ELF-1 (cell line): Measurements from ENCODE around the gene TLCD2.
A peak's percentile ranks its signal among the peaks of the same experiment; 100 is the strongest.
"Not testable (repeated sequence)": the region's sequence is repeated elsewhere in the genome, so short reads cannot be mapped to it uniquely, and the experiment has no call there.

Source experiments
- DNase-seq: peaks from one replicate; pipeline ENCODE4 v3.0.0-alpha.2; 2016; ENCODE audit warnings: low read depth, low spot score

TLCD2 gene

DNA sequence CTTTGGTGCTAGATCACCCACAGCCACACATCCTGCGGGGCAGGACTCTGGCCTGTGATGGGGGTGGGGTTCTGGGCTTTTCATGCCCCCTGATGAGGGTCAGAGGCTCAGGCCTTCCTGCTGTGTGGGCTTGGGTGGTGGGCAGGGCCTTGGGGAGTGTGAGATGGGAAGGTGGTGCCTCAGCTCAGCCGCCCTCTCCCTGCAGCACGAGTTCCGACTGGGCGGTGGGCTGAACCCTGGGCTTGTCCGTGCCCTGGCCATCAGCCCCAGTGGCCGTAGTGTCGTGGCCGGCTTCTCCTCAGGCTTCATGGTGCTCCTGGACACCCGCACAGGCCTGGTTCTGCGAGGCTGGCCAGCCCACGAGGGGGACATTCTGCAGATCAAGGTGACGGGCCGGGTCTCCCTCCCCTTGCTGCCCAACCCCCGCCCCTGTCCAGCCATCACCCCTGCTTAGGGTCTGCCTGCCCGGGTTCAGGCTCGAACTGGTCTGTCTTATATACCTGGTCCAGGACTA lies 25.7 kb upstream of the TLCD2 start:
- no peak for DNase-seq

DNA sequence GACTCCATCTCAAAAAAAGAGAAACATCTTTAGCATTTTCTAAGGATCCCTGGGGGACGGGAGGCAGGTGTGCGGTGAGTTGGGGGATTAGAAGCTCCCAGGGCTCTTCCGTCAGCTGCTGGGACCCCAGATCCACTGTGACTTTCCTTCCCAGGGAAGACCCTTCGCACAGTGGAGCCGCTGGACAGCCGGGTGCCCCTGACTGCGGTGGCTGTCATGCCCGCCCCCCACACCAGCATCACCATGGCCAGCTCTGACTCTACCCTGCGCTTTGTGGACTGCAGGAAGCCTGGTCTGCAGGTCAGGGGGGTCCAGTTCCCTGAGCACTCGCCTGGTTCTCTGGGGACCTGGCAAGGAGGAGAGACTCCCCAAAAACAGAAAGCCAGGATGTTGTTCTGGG lies 25.2 kb upstream of the TLCD2 start:
- DNase-seq, result no peak

DNA sequence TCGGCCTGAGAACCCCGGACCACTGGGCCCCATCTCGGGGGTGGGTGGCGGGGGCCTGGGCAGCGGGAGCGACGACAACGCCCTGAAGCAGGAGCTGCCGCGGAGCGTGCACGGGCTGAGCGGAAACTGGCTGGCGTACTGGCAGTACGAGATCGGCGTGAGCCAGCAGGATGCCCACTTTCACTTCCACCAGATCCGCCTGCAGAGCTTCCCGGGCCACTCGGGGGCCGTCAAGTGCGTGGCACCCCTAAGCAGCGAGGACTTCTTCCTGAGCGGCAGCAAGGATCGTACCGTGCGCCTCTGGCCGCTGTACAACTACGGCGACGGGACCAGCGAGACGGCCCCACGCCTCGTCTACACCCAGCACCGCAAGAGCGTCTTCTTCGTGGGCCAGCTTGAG lies 23.6 kb upstream of the TLCD2 start:
- no peak for DNase-seq

DNA sequence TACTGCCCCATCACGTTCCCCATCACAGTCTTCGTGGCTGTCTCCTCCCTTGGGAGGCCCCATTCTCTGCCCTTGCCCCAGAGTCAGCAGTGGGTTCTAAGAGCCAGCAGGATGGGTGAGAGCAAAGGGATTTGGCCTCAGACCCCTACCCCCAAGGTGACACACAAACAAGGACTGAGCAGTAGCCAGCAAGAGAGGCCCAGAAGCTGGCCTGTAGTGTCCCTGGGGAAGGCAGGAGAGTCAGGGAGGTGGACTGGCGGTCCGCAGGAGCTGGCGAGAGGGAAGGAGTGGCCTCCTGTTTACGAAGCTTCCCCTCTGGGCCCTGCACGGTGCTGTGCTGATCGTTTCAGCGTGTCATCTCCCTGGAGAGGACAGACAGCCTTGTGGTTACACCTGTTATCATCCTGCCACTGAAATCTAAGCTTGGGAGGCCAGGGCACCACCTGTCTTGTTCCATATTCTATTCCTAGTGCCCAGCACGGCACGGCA lies 22.7 kb upstream of the TLCD2 start:
- DNase-seq, result no peak

DNA sequence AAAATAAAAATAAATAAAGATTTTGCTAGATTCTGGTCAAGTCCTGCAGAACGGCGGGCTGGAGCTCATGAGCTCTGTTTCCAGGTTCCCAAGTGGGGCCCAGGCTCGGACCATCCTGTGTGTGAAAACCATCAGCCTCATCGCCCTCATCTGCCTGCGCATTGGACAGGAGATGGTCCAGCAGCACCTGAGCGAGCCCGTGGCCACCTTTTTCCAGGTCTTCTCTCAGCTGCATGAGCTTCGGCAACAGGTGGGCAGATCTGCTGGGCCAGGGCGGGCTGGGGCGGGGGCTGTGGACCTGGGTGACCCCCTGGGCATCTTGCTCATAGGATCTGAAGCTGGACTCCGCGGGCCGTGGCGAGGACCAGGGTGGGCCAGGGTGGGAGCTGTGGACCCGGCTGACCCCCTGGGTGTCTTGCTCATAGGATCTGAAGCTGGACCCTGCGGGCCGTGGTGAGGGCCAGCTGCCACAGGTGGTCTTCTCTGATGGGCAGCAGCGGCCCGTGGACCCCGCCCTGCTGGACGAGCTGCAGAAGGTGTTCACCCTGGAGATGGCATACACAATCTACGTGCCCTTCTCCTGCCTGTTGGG lies 22.2 kb upstream of the TLCD2 start:
- DNase-seq, result no peak

DNA sequence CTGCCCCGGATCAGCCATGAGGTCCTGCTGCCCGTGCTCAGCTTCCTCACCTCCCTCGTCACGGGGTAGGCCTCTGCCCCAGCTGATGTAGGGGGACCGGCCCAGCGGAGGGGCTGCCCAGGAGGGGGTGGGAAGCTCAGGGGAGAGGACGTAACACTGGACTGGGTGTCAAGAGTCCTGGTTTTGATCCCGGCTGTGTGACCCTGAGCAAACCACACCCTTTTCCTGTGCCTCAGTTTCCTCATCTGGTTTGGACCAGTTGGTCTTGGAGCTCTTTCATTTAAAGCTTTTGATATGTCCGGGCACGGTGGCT lies 21.0 kb upstream of the TLCD2 start:
- DNase-seq, result no peak

DNA sequence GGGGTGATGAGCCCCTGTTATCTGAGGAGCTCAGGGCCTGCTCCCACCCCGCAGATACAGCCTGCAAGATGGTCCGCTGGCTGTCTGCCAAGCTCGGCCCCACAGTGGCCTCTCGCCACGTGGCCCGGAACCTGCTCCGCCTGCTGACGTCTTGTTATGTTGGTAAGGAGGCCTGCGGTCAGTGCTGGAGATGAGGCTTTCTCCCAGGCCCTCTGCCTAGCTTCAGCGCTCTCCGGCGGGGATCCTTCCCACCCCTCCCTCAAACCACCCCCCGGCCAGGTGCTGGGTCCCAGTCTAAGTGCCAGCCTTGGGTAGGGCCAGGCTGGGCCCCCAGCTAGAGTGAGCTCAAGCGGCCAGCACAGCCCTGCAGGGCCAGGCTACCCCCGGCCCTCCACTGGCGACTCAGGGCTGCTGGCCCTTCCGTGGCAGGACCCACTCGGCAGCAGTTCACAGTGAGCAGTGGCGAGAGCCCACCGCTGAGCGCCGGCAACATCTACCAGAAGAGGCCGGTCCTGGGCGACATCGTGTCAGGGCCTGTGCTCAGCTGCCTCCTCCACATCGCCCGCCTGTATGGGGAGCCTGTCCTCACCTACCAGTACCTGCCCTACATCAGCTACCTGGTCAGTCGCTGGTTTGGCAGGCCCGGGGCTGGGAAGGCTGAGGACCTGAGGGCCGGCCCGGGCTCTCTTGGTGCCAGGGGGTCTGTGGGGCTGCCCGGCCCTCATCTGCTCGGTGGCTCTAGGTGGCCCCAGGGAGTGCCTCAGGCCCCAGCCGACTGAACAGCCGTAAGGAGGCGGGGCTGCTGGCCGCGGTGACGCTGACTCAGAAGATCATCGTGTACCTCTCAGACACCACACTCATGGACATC lies 20.4 kb upstream of the TLCD2 start:
- no peak for DNase-seq

DNA sequence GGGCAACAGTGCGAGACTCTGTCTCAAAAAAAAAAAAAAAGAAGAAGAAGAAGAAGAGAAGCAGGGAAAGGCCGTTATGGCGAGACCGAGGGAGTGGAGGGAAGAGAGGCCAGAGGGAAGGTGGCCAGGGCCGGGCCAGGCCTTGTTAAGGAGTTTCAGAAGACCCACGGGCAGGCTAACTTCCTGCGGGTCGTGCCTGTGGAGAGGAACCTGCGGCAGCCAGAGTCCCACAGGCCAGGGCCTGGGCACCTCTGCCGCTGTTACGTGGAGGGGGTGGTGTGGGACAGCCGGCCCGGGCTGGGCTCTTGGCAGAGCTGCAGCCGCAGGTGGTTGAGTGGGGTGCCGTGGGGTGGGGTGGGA lies 19.8 kb upstream of the TLCD2 start:
- no peak for DNase-seq

DNA sequence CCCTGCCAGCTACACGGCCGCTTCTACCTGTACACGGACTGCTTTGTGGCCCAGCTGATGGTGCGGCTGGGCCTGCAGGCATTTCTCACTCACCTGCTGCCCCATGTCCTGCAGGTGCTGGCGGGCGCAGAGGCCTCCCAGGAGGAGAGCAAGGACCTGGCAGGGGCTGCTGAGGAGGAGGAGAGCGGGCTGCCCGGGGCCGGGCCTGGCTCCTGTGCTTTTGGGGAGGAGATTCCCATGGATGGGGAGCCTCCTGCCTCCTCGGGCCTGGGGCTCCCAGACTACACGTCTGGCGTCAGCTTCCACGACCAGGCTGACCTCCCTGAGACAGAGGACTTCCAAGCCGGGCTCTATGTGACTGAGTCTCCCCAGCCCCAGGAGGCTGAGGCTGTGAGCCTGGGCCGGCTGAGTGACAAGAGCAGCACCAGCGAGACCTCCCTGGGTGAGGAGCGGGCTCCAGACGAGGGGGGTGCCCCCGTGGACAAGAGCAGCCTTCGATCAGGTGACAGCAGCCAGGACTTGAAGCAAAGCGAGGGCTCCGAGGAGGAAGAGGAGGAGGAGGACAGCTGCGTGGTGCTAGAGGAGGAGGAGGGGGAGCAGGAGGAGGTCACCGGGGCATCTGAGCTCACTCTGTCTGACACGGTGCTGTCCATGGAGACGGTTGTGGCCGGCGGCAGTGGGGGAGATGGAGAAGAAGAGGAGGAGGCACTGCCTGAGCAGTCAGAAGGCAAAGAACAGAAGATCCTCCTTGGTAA lies 17.9 kb upstream of the TLCD2 start:
- DNase-seq, result no peak

DNA sequence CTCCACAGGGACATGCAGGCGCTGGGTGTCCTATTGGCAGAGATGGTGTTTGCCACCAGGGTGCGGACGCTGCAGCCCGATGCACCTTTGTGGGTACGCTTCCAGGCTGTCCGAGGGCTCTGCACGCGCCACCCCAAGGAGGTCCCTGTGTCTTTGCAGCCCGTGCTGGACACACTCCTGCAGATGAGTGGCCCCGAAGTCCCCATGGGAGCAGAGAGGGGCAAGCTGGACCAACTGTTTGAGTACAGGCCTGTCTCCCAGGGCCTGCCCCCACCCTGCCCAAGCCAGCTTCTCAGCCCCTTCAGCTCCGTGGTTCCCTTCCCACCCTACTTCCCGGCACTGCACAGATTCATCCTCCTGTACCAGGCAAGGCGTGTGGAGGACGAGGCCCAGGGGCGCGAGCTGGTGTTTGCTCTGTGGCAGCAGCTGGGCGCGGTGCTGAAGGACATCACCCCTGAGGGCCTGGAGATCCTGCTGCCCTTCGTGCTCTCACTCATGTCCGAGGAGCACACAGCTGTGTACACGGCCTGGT lies 17.1 kb upstream of the TLCD2 start:
- no peak for DNase-seq

DNA sequence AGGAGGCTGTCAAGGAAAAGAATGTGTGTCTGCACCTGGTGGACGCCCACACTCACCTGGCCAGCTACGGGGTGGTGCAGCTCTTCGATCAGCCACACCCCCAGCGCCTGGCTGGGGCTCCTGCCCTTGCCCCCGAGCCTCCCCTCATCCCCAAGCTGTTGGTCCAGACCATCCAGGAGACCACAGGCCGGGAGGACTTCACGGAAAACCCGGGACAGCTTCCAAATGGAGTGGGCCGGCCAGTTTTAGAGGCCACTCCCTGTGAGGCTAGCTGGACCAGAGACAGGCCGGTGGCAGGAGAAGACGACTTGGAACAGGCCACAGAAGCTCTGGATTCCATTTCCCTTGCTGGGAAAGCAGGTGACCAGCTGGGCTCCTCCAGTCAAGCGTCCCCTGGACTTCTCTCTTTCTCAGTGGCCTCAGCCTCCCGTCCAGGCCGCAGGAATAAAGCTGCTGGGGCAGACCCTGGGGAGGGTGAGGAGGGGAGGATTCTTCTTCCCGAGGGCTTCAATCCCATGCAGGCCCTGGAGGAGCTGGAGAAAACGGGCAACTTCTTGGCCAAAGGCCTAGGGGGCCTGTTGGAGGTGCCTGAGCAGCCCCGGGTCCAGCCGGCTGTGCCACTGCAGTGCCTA lies 16.6 kb upstream of the TLCD2 start:
- DNase-seq, result no peak

DNA sequence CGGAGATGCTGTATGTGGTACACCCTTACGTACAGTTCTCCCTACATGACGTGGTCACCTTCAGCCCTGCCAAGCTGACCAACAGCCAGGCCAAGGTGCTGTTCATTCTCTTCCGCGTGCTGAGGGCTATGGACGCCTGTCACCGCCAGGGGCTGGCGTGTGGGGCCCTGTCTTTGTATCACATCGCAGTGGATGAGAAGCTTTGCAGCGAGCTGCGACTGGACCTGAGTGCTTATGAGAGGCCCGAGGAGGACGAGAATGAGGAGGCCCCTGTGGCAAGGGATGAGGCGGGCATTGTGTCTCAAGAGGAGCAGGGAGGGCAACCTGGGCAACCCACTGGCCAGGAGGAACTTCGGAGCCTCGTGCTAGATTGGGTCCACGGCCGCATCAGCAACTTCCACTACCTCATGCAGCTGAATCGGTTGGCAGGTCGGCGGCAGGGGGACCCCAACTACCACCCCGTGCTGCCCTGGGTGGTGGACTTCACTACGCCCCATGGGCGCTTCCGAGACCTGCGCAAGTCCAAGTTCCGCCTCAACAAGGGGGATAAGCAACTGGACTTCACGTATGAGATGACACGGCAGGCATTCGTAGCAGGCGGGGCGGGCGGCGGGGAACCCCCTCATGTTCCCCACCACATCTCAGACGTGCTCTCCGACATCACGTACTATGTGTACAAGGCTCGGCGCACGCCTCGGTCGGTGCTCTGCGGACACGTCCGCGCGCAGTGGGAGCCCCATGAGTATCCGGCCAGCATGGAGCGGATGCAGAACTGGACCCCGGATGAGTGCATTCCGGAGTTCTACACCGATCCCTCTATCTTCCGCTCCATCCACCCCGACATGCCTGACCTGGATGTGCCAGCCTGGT lies 15.7 kb upstream of the TLCD2 start:
- no peak for DNase-seq

DNA sequence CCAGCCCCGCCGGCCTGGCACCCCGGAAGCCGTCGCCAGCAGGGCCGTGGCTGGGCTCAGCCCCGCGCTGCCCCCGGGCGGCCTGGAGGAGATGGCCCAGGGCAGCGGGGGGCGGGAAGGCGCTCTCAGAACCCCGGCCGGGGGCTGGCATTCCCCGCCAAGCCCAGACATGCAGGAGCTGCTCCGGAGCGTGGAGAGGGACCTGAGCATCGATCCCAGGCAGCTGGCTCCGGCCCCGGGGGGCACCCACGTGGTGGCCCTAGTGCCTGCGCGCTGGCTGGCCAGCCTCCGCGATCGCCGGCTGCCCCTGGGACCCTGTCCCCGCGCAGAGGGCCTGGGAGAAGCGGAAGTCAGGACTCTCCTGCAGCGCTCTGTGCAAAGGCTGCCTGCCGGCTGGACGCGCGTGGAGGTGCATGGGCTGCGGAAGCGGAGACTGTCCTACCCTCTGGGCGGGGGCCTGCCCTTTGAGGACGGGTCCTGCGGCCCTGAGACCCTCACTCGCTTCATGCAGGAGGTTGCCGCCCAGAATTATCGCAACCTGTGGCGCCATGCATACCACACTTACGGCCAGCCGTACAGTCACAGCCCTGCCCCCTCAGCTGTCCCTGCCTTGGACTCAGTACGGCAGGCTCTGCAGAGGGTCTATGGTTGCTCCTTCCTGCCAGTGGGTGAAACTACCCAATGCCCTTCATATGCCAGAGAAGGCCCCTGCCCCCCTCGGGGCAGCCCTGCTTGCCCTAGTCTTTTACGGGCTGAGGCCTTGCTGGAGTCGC lies 14.9 kb upstream of the TLCD2 start:
- no peak for DNase-seq

DNA sequence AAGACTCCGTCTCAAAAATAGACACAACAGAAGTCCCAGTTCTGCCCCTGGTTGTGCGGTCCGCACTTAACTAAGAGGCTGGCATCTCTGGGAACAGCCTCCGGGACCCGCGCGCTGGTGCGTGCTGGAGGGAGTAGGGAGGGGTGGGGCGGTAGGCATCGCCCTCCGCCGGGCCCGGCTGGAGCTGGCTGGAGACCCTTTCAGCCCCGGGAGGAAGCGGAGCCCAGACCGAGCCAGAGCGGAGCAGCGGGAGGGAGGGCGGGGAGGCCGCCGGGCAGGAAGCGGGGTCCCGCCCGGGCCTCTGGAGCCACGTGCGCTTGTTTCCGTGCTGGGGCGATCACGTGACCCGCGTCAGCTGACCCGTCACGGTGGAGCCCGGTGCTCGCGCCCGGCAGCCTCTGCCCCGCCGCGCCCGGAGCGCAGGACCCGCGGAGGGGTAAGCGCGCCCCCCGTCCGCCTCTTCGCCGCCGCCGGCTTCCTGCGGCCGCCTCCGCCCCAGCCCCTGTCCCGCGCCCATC lies 14.2 kb upstream of the TLCD2 start, which contains the start of gene WDR81:
Gene WDR81, plus strand, starts transcription at position 354 of the 518 bp plus-strand sequence. CDS start 256 bp downstream, outside the sequence.
- peak; percentile 86 for DNase-seq

DNA sequence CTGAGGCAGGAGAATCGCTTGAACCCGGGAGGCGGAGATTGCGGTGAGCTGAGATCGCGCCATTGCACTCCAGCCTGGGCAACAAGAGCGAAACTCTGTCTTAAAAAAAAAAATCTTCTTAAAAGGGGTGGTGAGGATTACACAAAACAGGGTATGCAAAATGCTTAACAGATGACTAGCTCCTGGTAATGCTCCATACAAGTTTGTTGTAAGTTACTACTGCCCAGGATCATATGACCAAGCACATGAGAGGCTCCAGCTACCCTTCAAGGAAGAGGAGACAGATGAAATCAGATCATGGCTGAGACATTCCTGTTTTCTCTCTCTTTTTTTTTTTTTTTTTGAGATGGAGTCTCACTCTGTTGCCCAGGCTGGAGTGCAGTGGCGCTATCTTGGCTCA lies 11.8 kb upstream of the TLCD2 start:
- DNase-seq, result not testable (repeated sequence)

DNA sequence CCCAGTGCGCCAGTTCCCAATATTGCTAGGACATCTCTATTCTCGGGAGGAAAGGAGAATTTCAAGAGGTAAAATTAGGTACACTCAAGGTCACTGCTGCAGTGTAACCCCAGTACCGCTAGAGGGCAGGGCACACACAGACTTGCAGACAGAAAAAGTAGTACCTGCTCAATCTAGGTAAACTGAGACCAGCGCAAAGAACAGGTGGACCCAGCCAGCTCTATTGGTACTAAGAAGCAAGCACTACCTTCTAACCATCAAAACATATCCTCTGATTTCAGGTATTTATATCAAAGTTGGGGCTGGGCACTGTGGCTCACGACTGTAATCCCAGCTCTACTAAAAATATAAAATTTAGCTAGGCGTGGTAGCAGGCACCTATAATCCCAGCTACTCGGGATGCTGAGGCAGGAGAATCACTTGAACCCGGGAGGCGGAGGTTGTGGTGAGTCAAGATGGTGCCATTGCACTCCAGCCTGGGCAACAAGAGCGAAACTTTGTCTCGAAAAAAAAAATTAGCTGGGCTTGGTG lies 10.7 kb upstream of the TLCD2 start:
- peak; percentile 81 for DNase-seq

DNA sequence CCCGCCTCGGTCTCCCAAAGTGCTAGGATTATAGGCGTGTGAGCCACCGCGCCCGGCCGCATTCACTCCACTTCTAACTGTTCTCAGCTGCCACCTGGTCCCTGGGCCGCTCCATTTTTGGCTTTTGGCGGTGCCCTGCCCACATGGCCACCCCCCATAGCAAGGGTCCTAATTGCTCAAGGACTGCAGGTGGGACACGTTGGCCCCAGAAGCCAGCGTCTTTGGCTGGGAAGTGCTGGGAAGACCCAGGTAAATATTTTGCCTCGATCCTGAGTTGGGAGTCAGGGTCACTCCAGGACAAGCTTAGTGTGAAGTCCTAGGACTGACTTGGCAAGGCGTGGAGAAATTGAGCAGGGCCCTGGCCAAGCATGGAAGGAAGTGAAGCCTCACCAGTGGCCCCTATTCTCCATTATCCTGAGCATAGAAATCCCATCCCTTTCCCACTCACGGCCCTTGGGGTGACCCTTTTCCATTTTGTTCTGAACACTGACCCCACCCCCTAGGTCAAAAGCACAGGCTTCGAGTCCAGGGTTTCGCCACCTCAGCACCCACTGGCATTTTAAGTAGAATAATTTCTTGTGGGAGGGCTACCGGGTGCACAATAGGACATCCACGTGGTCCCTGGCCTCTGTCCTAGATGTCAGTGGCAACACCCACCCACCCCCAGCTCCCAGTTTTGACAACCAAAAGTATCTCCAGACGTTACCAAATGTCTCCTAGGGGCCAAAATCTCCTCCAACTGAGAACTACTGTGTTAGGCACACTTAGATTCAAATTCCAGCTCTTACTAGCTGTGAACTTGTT lies 8.4 kb upstream of the TLCD2 start:
- no peak for DNase-seq

DNA sequence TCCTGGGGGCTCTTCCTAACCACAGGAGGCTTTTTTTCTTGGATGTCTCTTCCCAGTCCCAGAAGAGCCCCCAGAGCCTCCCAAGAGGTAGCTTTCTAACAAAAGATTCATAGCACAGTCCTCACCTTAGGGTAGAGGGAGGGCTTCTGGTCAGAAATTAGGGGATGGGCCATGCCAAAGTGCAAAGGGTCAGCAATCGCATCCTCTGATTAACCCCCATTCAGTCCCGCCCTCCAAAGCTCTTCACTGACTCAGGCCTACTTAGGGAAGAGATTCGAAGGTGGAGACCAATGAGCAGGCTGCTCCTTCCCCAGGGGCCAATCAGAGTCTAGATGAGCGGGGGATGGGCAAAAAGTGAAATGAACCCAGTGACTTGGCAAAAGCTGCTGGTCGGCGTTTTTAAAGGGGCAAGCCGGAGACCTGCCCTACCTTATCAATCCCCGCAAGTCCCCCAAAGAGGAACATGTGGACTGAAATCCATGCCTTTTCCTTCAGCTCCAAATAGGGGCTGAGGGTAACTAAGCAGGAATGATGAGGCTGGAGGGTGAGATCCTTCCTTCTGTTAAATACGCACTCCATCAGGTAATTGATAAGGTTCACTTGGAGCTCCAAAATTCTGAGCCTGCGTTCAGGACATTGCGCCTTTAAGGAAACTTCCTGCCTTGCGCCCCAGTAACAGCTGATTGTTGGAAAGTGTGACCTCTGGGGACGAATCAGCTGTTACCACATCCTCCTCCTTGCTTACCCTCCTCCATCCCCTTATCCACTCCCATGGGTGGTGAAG lies 6.9 kb upstream of the TLCD2 start:
- DNase-seq, result peak; percentile 99
